ENCODE results near the gene TMEM132C.

The TMEM132C gene

GRCh38 chr12:128657378-128657777 lies 390.4 kb downstream of the TMEM132C start:
- TF ChIP-seq, protein P1, sequence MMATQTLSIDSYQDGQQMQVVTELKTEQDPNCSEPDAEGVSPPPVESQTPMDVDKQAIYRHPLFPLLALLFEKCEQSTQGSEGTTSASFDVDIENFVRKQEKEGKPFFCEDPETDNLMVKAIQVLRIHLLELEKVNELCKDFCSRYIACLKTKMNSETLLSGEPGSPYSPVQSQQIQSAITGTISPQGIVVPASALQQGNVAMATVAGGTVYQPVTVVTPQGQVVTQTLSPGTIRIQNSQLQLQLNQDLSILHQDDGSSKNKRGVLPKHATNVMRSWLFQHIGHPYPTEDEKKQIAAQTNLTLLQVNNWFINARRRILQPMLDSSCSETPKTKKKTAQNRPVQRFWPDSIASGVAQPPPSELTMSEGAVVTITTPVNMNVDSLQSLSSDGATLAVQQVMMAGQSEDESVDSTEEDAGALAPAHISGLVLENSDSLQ (IDR thresholded peaks at IDR 0.05) = no peak
- TF ChIP-seq FOXA1 (IDR thresholded peaks at IDR 0.05) (no peak), NFRKB (IDR thresholded peaks at IDR 0.05) (no peak), SP1 (IDR thresholded peaks at IDR 0.05) (no peak), LEF1 (IDR thresholded peaks at IDR 0.05; ENCODE audit: borderline replicate concordance) (no peak), ELF4 (IDR thresholded peaks at IDR 0.05) (no peak), HDGF (IDR thresholded peaks at IDR 0.05; ENCODE audit: borderline replicate concordance) (no peak), L3MBTL2 (conservative IDR thresholded peaks at IDR 0.05) (no peak), ARNT (IDR thresholded peaks at IDR 0.05) (no peak), SUZ12 (IDR thresholded peaks at IDR 0.05) (no peak), FOXM1 (IDR thresholded peaks at IDR 0.05; ENCODE audit: borderline replicate concordance) (no peak), TARDBP (IDR thresholded peaks at IDR 0.05) (no peak), ZNF384 (IDR thresholded peaks at IDR 0.05) (no peak), BHLHE40 (IDR thresholded peaks at IDR 0.05; ENCODE audit: borderline replicate concordance) (no peak), CTBP1 (IDR thresholded peaks at IDR 0.05; ENCODE audit: borderline replicate concordance) (no peak), FOXK2 (IDR thresholded peaks at IDR 0.05) (no peak)
- DNase-seq (ENCODE audit: extremely low spot score) = no peak
- CTCF ChIA-PET = no interaction called here
- POLR2A ChIA-PET = no interaction called here

GRCh38 chr12:128660532-128661225 lies 393.7 kb downstream of the TMEM132C start:
- TF ChIP-seq CTBP1 (IDR thresholded peaks at IDR 0.05; ENCODE audit: borderline replicate concordance) = no peak
- TF ChIP-seq NFRKB (IDR thresholded peaks at IDR 0.05) = no peak
- TF ChIP-seq, protein P1 (IDR thresholded peaks at IDR 0.05) = no peak
- POLR2A ChIA-PET = no interaction called here
- no peak for DNase-seq (ENCODE audit: extremely low spot score)
- CTCF ChIA-PET = no interaction called here

DNA sequence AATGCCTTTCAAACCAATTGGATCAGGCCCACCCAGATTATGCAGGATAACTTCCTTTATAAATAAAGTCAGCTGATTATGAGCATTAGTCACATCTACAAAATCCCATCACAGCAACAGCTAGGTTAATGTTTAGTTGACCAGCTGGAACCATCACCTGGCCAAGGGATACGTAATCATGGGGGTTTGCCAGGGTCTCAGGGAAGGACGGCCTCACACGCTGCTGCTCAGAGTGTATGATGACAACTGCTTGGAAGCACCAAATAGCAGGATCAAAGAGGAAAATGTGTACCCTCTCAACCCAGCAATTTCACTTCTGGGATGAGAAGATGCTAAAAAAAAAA lies 394.2 kb downstream of the TMEM132C start:
- POLR2A ChIA-PET = no interaction called here
- CTCF ChIA-PET = no interaction called here
- no peak for DNase-seq (ENCODE audit: extremely low spot score)
- TF ChIP-seq HDGF (IDR thresholded peaks at IDR 0.05; ENCODE audit: borderline replicate concordance) (no peak), FOXA1 (IDR thresholded peaks at IDR 0.05) (no peak), TARDBP (IDR thresholded peaks at IDR 0.05) (no peak), CTBP1 (IDR thresholded peaks at IDR 0.05; ENCODE audit: borderline replicate concordance) (no peak), L3MBTL2 (conservative IDR thresholded peaks at IDR 0.05) (no peak), FOXK2 (IDR thresholded peaks at IDR 0.05) (no peak), NFRKB (IDR thresholded peaks at IDR 0.05) (no peak), SUZ12 (IDR thresholded peaks at IDR 0.05) (no peak), FOXM1 (IDR thresholded peaks at IDR 0.05; ENCODE audit: borderline replicate concordance) (no peak), ZNF384 (IDR thresholded peaks at IDR 0.05) (no peak), BHLHE40 (IDR thresholded peaks at IDR 0.05; ENCODE audit: borderline replicate concordance) (no peak), SP1 (IDR thresholded peaks at IDR 0.05) (no peak), ELF4 (IDR thresholded peaks at IDR 0.05) (no peak), ARNT (IDR thresholded peaks at IDR 0.05) (no peak), LEF1 (IDR thresholded peaks at IDR 0.05; ENCODE audit: borderline replicate concordance) (no peak)
- TF ChIP-seq, protein P1 (IDR thresholded peaks at IDR 0.05) = no peak

DNA sequence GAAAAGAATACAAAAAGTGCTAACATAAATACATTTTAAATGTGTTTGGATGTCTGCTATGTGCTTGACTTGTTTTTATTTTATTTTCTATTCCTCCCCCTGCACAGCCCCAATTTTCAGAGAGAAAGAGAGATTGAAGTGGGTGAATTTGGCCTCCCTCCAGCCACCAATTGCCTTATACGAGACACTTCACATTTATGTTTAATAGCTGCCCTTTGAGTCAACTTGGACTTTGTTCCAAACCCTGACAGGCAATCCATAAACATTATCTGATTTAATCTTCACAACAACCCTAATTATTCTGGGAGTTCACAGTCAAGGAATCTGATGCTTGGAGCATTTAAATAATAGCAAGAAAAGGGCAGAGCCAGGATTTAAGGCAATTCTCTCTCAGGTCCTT lies 395.1 kb downstream of the TMEM132C start:
- ChIA-PET POLR2A (no interaction called here), CTCF (no interaction called here)
- DNase-seq (ENCODE audit: extremely low spot score) = no peak
- TF ChIP-seq, protein P1 (IDR thresholded peaks at IDR 0.05) = no peak
- TF ChIP-seq NFRKB (IDR thresholded peaks at IDR 0.05) (no peak), SUZ12 (IDR thresholded peaks at IDR 0.05) (no peak)

DNA sequence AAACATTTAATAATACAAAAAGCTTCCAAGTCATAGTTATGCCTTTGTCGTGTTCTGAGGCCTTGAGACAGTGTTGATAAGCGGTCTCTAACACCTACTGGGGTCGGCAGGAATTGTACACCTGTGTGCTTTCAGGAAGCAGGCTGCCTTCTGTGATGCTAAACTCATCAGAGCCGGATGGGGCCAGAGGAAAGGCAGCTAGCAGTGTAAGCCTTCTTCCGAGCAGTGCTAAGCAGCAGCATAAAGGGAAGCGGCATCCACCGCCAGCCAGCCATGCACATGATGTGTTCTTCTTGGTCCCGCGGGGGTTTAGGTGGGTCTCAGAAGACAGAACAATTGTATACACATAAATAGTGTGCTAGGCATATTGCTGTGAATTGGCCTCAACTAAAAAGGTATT lies 397.5 kb downstream of the TMEM132C start:
- POLR2A ChIA-PET = no interaction called here
- no peak for TF ChIP-seq NFRKB (IDR thresholded peaks at IDR 0.05)
- TF ChIP-seq ZNF384 (IDR thresholded peaks at IDR 0.05) = no peak
- TF ChIP-seq ELF4 (IDR thresholded peaks at IDR 0.05) = no peak
- no peak for TF ChIP-seq TARDBP (IDR thresholded peaks at IDR 0.05)
- no peak for TF ChIP-seq ARNT (IDR thresholded peaks at IDR 0.05)
- TF ChIP-seq, protein P1 (IDR thresholded peaks at IDR 0.05) = no peak
- no peak for TF ChIP-seq FOXA1 (IDR thresholded peaks at IDR 0.05)
- TF ChIP-seq LEF1 (IDR thresholded peaks at IDR 0.05; ENCODE audit: borderline replicate concordance) = no peak
- TF ChIP-seq FOXM1 (IDR thresholded peaks at IDR 0.05; ENCODE audit: borderline replicate concordance) = no peak
- TF ChIP-seq FOXK2 (IDR thresholded peaks at IDR 0.05) = no peak
- TF ChIP-seq L3MBTL2 (conservative IDR thresholded peaks at IDR 0.05) = no peak
- no peak for TF ChIP-seq CTBP1 (IDR thresholded peaks at IDR 0.05; ENCODE audit: borderline replicate concordance)
- no peak for TF ChIP-seq HDGF (IDR thresholded peaks at IDR 0.05; ENCODE audit: borderline replicate concordance)
- TF ChIP-seq SP1 (IDR thresholded peaks at IDR 0.05) = no peak
- no peak for TF ChIP-seq SUZ12 (IDR thresholded peaks at IDR 0.05)
- TF ChIP-seq BHLHE40 (IDR thresholded peaks at IDR 0.05; ENCODE audit: borderline replicate concordance) = no peak
- no peak for DNase-seq (ENCODE audit: extremely low spot score)
- CTCF ChIA-PET = no interaction called here
